SU-DHL-6 (cell line): ENCODE measurements around the gene SCAPER.
"Not testable (repeated sequence)": the region's sequence is repeated elsewhere in the genome, so short reads cannot be mapped to it uniquely, and the experiment has no call there.

Experiments used
- H2AFZ ChIP-seq: fragments of 200-600 bp; sonication (generic); 2 replicates; pipeline ENCODE4 v1.6.1; 2014; ENCODE audit warnings: low read depth, mild to moderate bottlenecking, moderate library complexity, mixed read lengths, antibody characterized with exemption, low read length; ENCODE audit not compliant: severe bottlenecking
- H3F3A ChIP-seq: fragments of 200-600 bp; shearing (Covaris generic); 2 replicates; pipeline ENCODE4 v1.6.0; 2016; ENCODE audit warnings: antibody characterized with exemption, mild to moderate bottlenecking; ENCODE audit not compliant: insufficient read depth
- H3K27ac ChIP-seq: fragments of 200-600 bp; sonication (generic); 2 replicates; pipeline ENCODE4 v1.5.1; 2016; ENCODE audit warnings: low read depth, mild to moderate bottlenecking, low read length, moderate library complexity, mixed read lengths
- H3K27me3 ChIP-seq: fragments of 200-600 bp; sonication (generic), shearing (Covaris generic); 2 replicates; pipeline ENCODE4 v1.6.0; 2014; ENCODE audit warnings: mild to moderate bottlenecking, low read length
- H3K36me3 ChIP-seq: fragments of 200-600 bp; sonication (generic); 2 replicates; pipeline ENCODE4 v1.6.1; 2014; ENCODE audit warnings: mild to moderate bottlenecking, low read length, mixed read lengths
- H3K4me2 ChIP-seq: fragments of 300-600, 200-600 bp; shearing (Covaris generic), sonication (generic); 2 replicates; pipeline ENCODE4 v1.6.0; 2014; ENCODE audit warnings: low read length, low read depth, mild to moderate bottlenecking; ENCODE audit not compliant: poor library complexity, severe bottlenecking
- H3K4me3 ChIP-seq: fragments of 200-600 bp; sonication (generic); 2 replicates; pipeline ENCODE4 v1.5.1; 2014; ENCODE audit warnings: antibody characterized with exemption, low read length, mild to moderate bottlenecking, mixed read lengths; ENCODE audit not compliant: insufficient read depth, poor library complexity, severe bottlenecking
- H3K79me2 ChIP-seq: fragments of 200-600 bp; sonication (generic); 2 replicates; pipeline ENCODE4 v1.6.1; 2014; ENCODE audit warnings: mild to moderate bottlenecking, low read length, moderate library complexity; ENCODE audit not compliant: insufficient read depth
- H3K9ac ChIP-seq: fragments of 200-600 bp; sonication (generic); 2 replicates; pipeline ENCODE4 v1.7.0; 2014; ENCODE audit warnings: mild to moderate bottlenecking, low read length
- H3K9me2 ChIP-seq: fragments of 200-600 bp; sonication (generic); replicated peaks from 2 replicates; pipeline ENCODE4 v1.6.1; 2014; ENCODE audit warnings: low read length; ENCODE audit not compliant: insufficient read depth
- H3K9me3 ChIP-seq: fragments of 200-600 bp; sonication (generic); 2 replicates; pipeline ENCODE4 v1.6.1; 2014; ENCODE audit warnings: low read length, mixed read lengths; ENCODE audit not compliant: insufficient read depth
- H4K20me1 ChIP-seq: fragments of 200-600 bp; sonication (generic); 2 replicates; pipeline ENCODE4 v1.6.1; 2014; ENCODE audit warnings: low read depth, mild to moderate bottlenecking, antibody characterized with exemption, low read length, moderate library complexity, mixed read lengths
- CTCF ChIP-seq: fragments of 200-600 bp; sonication (generic); IDR thresholded peaks from one replicate; pipeline ENCODE4 v1.5.1; 2017; ENCODE audit warnings: antibody characterized with exemption, mild to moderate bottlenecking, low read length, moderate library complexity; ENCODE audit not compliant: insufficient read depth, poor library complexity, severe bottlenecking
- EZH2phosphoT487 ChIP-seq: fragments of 200-600 bp; sonication (generic), shearing (Covaris generic); conservative IDR thresholded peaks from 2 replicates; pipeline ENCODE4 v1.6.1; 2018; ENCODE audit warnings: mild to moderate bottlenecking, antibody characterized with exemption, low read length, moderate library complexity, mixed read lengths

The SCAPER gene

GRCh38 chr15:76837474-76837873, 67.7 kb downstream of the SCAPER start:
- no peak overlapping the region for H3K9ac ChIP-seq
- no peak overlapping the region for H3K4me3 ChIP-seq
- TF ChIP-seq CTCF: no peak
- TF ChIP-seq EZH2phosphoT487: no peak
- no peak overlapping the region for H3K27ac ChIP-seq
- H3F3A ChIP-seq: no peaks in the 10 kb centered on the region
- H3K79me2 ChIP-seq: no peaks in the 10 kb centered on the region
- H3K27me3 ChIP-seq: no peaks in the 10 kb centered on the region
- H3K36me3 ChIP-seq: no peaks in the 10 kb centered on the region
- H3K9me3 ChIP-seq: no peaks in the 10 kb centered on the region
- H3K9me2 ChIP-seq: no peaks in the 10 kb centered on the region
- no peak overlapping the region for H2AFZ ChIP-seq
- H3K4me2 ChIP-seq: no peak overlapping the region
- H4K20me1 ChIP-seq: no peaks in the 10 kb centered on the region

- Histone ChIP-seq H3K9me2 (no peaks in the 10 kb centered on the region), H4K20me1 (no peaks in the 10 kb centered on the region), H3K79me2 (no peaks in the 10 kb centered on the region), H3K4me2 (no peak overlapping the region), H3K4me3 (no peak overlapping the region), H3K9me3 (no peaks in the 10 kb centered on the region), H3F3A (no peaks in the 10 kb centered on the region), H2AFZ (no peak overlapping the region), H3K36me3 (no peaks in the 10 kb centered on the region), H3K27me3 (no peaks in the 10 kb centered on the region), H3K9ac (no peak overlapping the region), H3K27ac (no peak overlapping the region)
- no peak for TF ChIP-seq EZH2phosphoT487
- TF ChIP-seq CTCF: no peak
Observed at GRCh38 chr15:76829939-76830338, 75.2 kb downstream of the SCAPER start.

GRCh38 chr15:76823890-76824289, 81.2 kb downstream of the SCAPER start:
- Histone ChIP-seq H3K79me2 (no peaks in the 10 kb centered on the region), H3K36me3 (no peaks in the 10 kb centered on the region), H3F3A (no peaks in the 10 kb centered on the region), H3K9ac (no peak overlapping the region), H3K4me3 (no peak overlapping the region), H3K27ac (no peak overlapping the region), H3K9me3 (no peaks in the 10 kb centered on the region), H3K9me2 (no peaks in the 10 kb centered on the region), H4K20me1 (no peaks in the 10 kb centered on the region), H2AFZ (no peak overlapping the region), H3K27me3 (no peaks in the 10 kb centered on the region), H3K4me2 (no peak overlapping the region)
- TF ChIP-seq EZH2phosphoT487 (no peak), CTCF (no peak)

GRCh38 chr15:76823303-76823702, 81.8 kb downstream of the SCAPER start:
- no peak overlapping the region for H2AFZ ChIP-seq
- no peaks in the 10 kb centered on the region for H3K36me3 ChIP-seq
- TF ChIP-seq EZH2phosphoT487 (no peak), CTCF (no peak)
- H3K27me3 ChIP-seq: no peaks in the 10 kb centered on the region
- no peak overlapping the region for H3K4me2 ChIP-seq
- H3F3A ChIP-seq: no peaks in the 10 kb centered on the region
- H3K27ac ChIP-seq: no peak overlapping the region
- H4K20me1 ChIP-seq: no peaks in the 10 kb centered on the region
- no peaks in the 10 kb centered on the region for H3K9me2 ChIP-seq
- no peak overlapping the region for H3K4me3 ChIP-seq
- no peak overlapping the region for H3K9ac ChIP-seq
- no peaks in the 10 kb centered on the region for H3K79me2 ChIP-seq
- no peaks in the 10 kb centered on the region for H3K9me3 ChIP-seq

GRCh38 chr15:76818926-76819325, 86.2 kb downstream of the SCAPER start:
- H3K27me3 ChIP-seq, H3K36me3 ChIP-seq, H4K20me1 ChIP-seq, H3K9me2 ChIP-seq, H2AFZ ChIP-seq, H3K9ac ChIP-seq, H3K79me2 ChIP-seq, H3K4me3 ChIP-seq, H3K27ac ChIP-seq, H3F3A ChIP-seq, H3K9me3 ChIP-seq, H3K4me2 ChIP-seq: not testable (repeated sequence)
